Measurements from ENCODE around the gene YBX2.
A peak's percentile ranks its signal among the peaks of the same experiment; 100 is the strongest.

Gene YBX2

GRCh38 chr17:7329997-7330637, 35.7 kb upstream of the YBX2 start:
- no peaks in the 10 kb centered on the region for H3K9me3 ChIP-seq (ENCODE audit: control insufficient read depth, insufficient read depth, low read length)

GRCh38 chr17:7329374-7329996, 35.0 kb upstream of the YBX2 start:
- H3K4me3 ChIP-seq (ENCODE audit: low read depth, low read length): peak overlapping the region; percentile 97
- peak overlapping the region; percentile 71 for H3K9ac ChIP-seq (ENCODE audit: low read depth, low read length)
- no peaks in the 10 kb centered on the region for H3K27me3 ChIP-seq (ENCODE audit: control insufficient read depth, insufficient read depth, low read length)
- H3K36me3 ChIP-seq (ENCODE audit: control insufficient read depth, insufficient read depth, low read length): peaks cover 16% of the 10 kb centered on the region
- H3K9me3 ChIP-seq (ENCODE audit: control insufficient read depth, insufficient read depth, low read length): no peaks in the 10 kb centered on the region
- no peaks in the 10 kb centered on the region for H3K4me1 ChIP-seq (ENCODE audit: control insufficient read depth, insufficient read depth, low read length)

More at GRCh38 chr17:7329997-7330637, 35.7 kb upstream of the YBX2 start:
- peaks cover 14% of the 10 kb centered on the region for H3K36me3 ChIP-seq (ENCODE audit: control insufficient read depth, insufficient read depth, low read length)
- H3K9ac ChIP-seq (ENCODE audit: low read depth, low read length): peak overlapping the region; percentile 71
- H3K4me1 ChIP-seq (ENCODE audit: control insufficient read depth, insufficient read depth, low read length): no peaks in the 10 kb centered on the region
- peak overlapping the region; percentile 97 for H3K4me3 ChIP-seq (ENCODE audit: low read depth, low read length)
- no peaks in the 10 kb centered on the region for H3K27me3 ChIP-seq (ENCODE audit: control insufficient read depth, insufficient read depth, low read length)

- Histone ChIP-seq H3K36me3 (ENCODE audit: control insufficient read depth, insufficient read depth, low read length) (peaks cover 22% of the 10 kb centered on the region), H3K4me3 (ENCODE audit: low read depth, low read length) (peak within 1 kb of the TSS; percentile 97), H3K27me3 (ENCODE audit: control insufficient read depth, insufficient read depth, low read length) (no peaks in the 10 kb centered on the region), H3K4me1 (ENCODE audit: control insufficient read depth, insufficient read depth, low read length) (no peaks in the 10 kb centered on the region), H3K9ac (ENCODE audit: low read depth, low read length) (peak within 1 kb of the TSS; percentile 77), H3K9me3 (ENCODE audit: control insufficient read depth, insufficient read depth, low read length) (no peaks in the 10 kb centered on the region)
Measured at GRCh38 chr17:7328840-7329373, 34.5 kb upstream of the YBX2 start, which contains the start of gene NEURL4. NEURL4 (minus strand) TSS chr17:7329335; CDS start chr17:7329312, 23 bp downstream.

GRCh38 chr17:7328009-7328408, 33.6 kb upstream of the YBX2 start:
- Histone ChIP-seq H3K4me3 (ENCODE audit: low read depth, low read length) (peak overlapping the region; percentile 97), H3K9me3 (ENCODE audit: control insufficient read depth, insufficient read depth, low read length) (no peaks in the 10 kb centered on the region), H3K36me3 (ENCODE audit: control insufficient read depth, insufficient read depth, low read length) (peaks cover 31% of the 10 kb centered on the region), H3K9ac (ENCODE audit: low read depth, low read length) (no peak overlapping the region), H3K4me1 (ENCODE audit: control insufficient read depth, insufficient read depth, low read length) (no peaks in the 10 kb centered on the region), H3K27me3 (ENCODE audit: control insufficient read depth, insufficient read depth, low read length) (no peaks in the 10 kb centered on the region)

GRCh38 chr17:7327501-7327900, 33.1 kb upstream of the YBX2 start:
- Histone ChIP-seq H3K4me1 (ENCODE audit: control insufficient read depth, insufficient read depth, low read length) (no peaks in the 10 kb centered on the region), H3K36me3 (ENCODE audit: control insufficient read depth, insufficient read depth, low read length) (peaks cover 36% of the 10 kb centered on the region), H3K9me3 (ENCODE audit: control insufficient read depth, insufficient read depth, low read length) (no peaks in the 10 kb centered on the region), H3K4me3 (ENCODE audit: low read depth, low read length) (no peak overlapping the region), H3K27me3 (ENCODE audit: control insufficient read depth, insufficient read depth, low read length) (no peaks in the 10 kb centered on the region), H3K9ac (ENCODE audit: low read depth, low read length) (no peak overlapping the region)

- no peaks in the 10 kb centered on the region for H3K9me3 ChIP-seq (ENCODE audit: control insufficient read depth, insufficient read depth, low read length)
- H3K4me3 ChIP-seq (ENCODE audit: low read depth, low read length): no peak overlapping the region
- no peak overlapping the region for H3K9ac ChIP-seq (ENCODE audit: low read depth, low read length)
- H3K4me1 ChIP-seq (ENCODE audit: control insufficient read depth, insufficient read depth, low read length): no peaks in the 10 kb centered on the region
- H3K27me3 ChIP-seq (ENCODE audit: control insufficient read depth, insufficient read depth, low read length): no peaks in the 10 kb centered on the region
- H3K36me3 ChIP-seq (ENCODE audit: control insufficient read depth, insufficient read depth, low read length): peaks cover 41% of the 10 kb centered on the region
Measured at GRCh38 chr17:7327056-7327455, 32.6 kb upstream of the YBX2 start.

GRCh38 chr17:7326186-7326585, 31.7 kb upstream of the YBX2 start:
- Histone ChIP-seq H3K4me1 (ENCODE audit: control insufficient read depth, insufficient read depth, low read length) (no peaks in the 10 kb centered on the region), H3K27me3 (ENCODE audit: control insufficient read depth, insufficient read depth, low read length) (no peaks in the 10 kb centered on the region), H3K9ac (ENCODE audit: low read depth, low read length) (no peak overlapping the region), H3K36me3 (ENCODE audit: control insufficient read depth, insufficient read depth, low read length) (peaks cover 49% of the 10 kb centered on the region), H3K4me3 (ENCODE audit: low read depth, low read length) (no peak overlapping the region), H3K9me3 (ENCODE audit: control insufficient read depth, insufficient read depth, low read length) (no peaks in the 10 kb centered on the region)

- Histone ChIP-seq H3K27me3 (ENCODE audit: control insufficient read depth, insufficient read depth, low read length) (no peaks in the 10 kb centered on the region), H3K4me1 (ENCODE audit: control insufficient read depth, insufficient read depth, low read length) (no peaks in the 10 kb centered on the region), H3K9ac (ENCODE audit: low read depth, low read length) (no peak overlapping the region), H3K36me3 (ENCODE audit: control insufficient read depth, insufficient read depth, low read length) (peaks cover 59% of the 10 kb centered on the region), H3K9me3 (ENCODE audit: control insufficient read depth, insufficient read depth, low read length) (no peaks in the 10 kb centered on the region), H3K4me3 (ENCODE audit: low read depth, low read length) (no peak overlapping the region)
Measured at GRCh38 chr17:7325031-7325528, 30.6 kb upstream of the YBX2 start.

GRCh38 chr17:7324438-7324779, 30.0 kb upstream of the YBX2 start:
- no peak overlapping the region for H3K9ac ChIP-seq (ENCODE audit: low read depth, low read length)
- H3K9me3 ChIP-seq (ENCODE audit: control insufficient read depth, insufficient read depth, low read length): no peaks in the 10 kb centered on the region
- H3K27me3 ChIP-seq (ENCODE audit: control insufficient read depth, insufficient read depth, low read length): no peaks in the 10 kb centered on the region
- no peak overlapping the region for H3K4me3 ChIP-seq (ENCODE audit: low read depth, low read length)
- H3K36me3 ChIP-seq (ENCODE audit: control insufficient read depth, insufficient read depth, low read length): peaks cover 59% of the 10 kb centered on the region
- H3K4me1 ChIP-seq (ENCODE audit: control insufficient read depth, insufficient read depth, low read length): no peaks in the 10 kb centered on the region

- Histone ChIP-seq H3K4me3 (ENCODE audit: low read depth, low read length) (no peak overlapping the region), H3K27me3 (ENCODE audit: control insufficient read depth, insufficient read depth, low read length) (no peaks in the 10 kb centered on the region), H3K9me3 (ENCODE audit: control insufficient read depth, insufficient read depth, low read length) (no peaks in the 10 kb centered on the region), H3K9ac (ENCODE audit: low read depth, low read length) (no peak overlapping the region), H3K4me1 (ENCODE audit: control insufficient read depth, insufficient read depth, low read length) (no peaks in the 10 kb centered on the region), H3K36me3 (ENCODE audit: control insufficient read depth, insufficient read depth, low read length) (peaks cover 62% of the 10 kb centered on the region)
Measured at GRCh38 chr17:7323731-7324437, 29.4 kb upstream of the YBX2 start.

- Histone ChIP-seq H3K27me3 (ENCODE audit: control insufficient read depth, insufficient read depth, low read length) (no peaks in the 10 kb centered on the region), H3K36me3 (ENCODE audit: control insufficient read depth, insufficient read depth, low read length) (peaks cover 74% of the 10 kb centered on the region), H3K9me3 (ENCODE audit: control insufficient read depth, insufficient read depth, low read length) (no peaks in the 10 kb centered on the region), H3K4me1 (ENCODE audit: control insufficient read depth, insufficient read depth, low read length) (no peaks in the 10 kb centered on the region), H3K4me3 (ENCODE audit: low read depth, low read length) (no peak overlapping the region), H3K9ac (ENCODE audit: low read depth, low read length) (no peak overlapping the region)
Measured at GRCh38 chr17:7322520-7323194, 28.2 kb upstream of the YBX2 start.

Data from iPS-15b (cell line).